Esophagus squamous epithelium (tissue), 4 donors: ENCODE data around the gene LIN7C.

Experiments
- POLR2A ChIP-seq, 4 donors: fragments of 450-650 bp; IDR thresholded peaks; one replicate each; pipeline ENCODE4 v1.6.1; 2017; ENCODE audit warnings: antibody characterized with exemption in 4 of 4, mild to moderate bottlenecking in 4 of 4, moderate library complexity in 3 of 4
- TF ChIP-seq, protein P1 (sequence below), 6 experiments: fragments of 450-650 bp in 4 of 6; fragments of 200-600 bp in 2 of 6; sonication (generic) in 2 of 6; IDR thresholded peaks; one replicate each; pipeline ENCODE4 v1.5.1; 2016 to 2019; ENCODE audit warnings: antibody characterized with exemption in 6 of 6, mild to moderate bottlenecking in 4 of 6, moderate library complexity in 4 of 6

DNA sequence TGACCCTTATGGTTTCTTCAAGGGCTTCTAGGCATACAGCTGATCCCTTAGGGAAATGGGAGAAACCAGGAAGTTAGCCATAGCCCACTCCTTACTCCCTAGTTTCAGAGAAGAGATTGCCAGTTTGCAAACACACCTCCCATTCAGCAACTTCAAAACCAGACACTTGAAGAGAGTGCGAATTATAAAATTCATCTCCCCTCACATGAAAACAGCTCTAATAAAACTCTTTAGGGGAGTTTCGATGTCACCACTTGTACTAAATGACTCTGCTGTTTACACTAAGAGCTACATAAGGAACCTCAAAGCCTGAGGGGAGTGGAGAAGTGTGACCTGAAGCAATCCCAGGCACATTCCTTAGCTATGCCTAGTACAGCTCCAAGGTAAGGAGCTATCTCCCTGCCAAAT lies 42.3 kb downstream of the LIN7C start:
- TF ChIP-seq, protein P1, sequence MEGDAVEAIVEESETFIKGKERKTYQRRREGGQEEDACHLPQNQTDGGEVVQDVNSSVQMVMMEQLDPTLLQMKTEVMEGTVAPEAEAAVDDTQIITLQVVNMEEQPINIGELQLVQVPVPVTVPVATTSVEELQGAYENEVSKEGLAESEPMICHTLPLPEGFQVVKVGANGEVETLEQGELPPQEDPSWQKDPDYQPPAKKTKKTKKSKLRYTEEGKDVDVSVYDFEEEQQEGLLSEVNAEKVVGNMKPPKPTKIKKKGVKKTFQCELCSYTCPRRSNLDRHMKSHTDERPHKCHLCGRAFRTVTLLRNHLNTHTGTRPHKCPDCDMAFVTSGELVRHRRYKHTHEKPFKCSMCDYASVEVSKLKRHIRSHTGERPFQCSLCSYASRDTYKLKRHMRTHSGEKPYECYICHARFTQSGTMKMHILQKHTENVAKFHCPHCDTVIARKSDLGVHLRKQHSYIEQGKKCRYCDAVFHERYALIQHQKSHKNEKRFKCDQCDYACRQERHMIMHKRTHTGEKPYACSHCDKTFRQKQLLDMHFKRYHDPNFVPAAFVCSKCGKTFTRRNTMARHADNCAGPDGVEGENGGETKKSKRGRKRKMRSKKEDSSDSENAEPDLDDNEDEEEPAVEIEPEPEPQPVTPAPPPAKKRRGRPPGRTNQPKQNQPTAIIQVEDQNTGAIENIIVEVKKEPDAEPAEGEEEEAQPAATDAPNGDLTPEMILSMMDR (IDR thresholded peaks at IDR 0.05) = no peak
- TF ChIP-seq POLR2A (IDR thresholded peaks at IDR 0.05) = no peak
